Suppressor macrophage (primary cell): ENCODE results near the gene SYNE2.
"Not testable (repeated sequence)": the region's sequence is repeated elsewhere in the genome, so short reads cannot be mapped to it uniquely, and the experiment has no call there.

Experiments
- DNase-seq, 4 experiments: peaks; one replicate each; pipeline ENCODE4 v3.0.0-alpha.2; 2020 to 2022

The SYNE2 gene

DNA sequence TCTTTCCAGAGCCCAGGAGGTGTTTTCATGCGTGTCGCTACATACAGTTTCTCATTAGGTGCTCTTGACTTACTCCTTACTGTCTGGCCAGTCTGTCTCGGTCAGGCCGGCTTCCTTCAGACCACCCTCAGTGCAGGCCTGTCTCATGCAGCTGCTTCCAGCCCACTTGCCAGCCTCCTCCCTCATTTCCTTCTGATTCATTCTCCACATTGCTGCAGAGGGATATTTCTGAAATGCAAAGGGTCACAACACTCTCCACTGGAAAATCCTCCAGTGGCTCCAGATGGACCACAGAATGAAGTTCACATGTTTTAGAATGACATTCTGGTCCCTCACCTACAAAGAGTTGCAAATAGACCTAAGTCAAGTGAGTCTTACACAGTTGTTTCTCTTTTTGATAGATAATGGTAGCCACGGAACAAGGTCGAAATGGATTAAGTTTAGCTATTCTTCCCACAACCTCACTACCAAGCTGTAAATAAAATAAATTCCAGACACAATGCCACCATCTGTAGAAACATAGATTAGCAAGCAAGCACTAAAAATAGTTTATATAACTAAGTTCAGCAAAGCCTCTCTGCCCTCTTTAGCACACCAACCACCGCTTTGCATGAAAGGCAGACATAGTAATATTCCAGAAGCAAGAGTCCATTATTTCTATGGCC is 294.5 kb downstream of the SYNE2 start:
- no peak for DNase-seq

DNA sequence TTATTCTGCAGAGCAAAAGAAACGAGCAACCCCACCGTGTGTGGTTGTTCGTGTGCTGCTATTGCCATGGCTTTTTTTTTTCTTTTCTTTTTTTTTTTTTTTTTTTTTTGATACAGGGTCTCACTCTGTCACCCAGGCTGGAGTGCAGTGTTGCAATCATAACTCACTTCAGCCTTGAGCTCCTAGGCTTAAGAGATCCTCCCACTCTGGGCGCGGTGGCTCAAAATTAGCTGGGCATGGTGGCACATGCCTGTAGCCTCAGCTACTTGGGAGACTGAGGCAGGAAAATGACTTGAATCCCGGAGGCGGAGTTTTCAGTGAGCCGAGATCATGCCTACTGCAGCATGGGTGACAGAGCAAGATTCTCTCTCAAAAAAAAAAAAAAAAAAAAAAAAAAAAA is 297.1 kb downstream of the SYNE2 start:
- DNase-seq: no peak

DNA sequence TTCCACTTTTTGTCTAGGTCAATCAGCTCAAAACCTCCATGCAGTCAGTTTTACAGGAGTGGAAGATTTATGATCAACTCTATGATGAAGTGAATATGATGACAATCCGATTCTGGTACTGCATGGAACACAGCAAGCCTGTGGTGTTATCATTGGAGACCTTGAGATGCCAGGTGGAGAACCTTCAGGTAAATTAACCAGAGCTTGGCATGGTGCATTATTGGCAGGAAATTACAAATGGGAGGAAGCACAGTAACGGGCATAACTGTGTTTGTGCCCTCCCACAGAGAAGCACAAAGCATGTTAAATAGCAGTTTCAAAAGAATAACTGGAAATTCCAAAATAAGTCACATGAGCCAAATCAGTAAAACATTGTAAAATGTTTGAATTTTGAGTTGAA is 305.8 kb downstream of the SYNE2 start:
- no peak for DNase-seq

DNA sequence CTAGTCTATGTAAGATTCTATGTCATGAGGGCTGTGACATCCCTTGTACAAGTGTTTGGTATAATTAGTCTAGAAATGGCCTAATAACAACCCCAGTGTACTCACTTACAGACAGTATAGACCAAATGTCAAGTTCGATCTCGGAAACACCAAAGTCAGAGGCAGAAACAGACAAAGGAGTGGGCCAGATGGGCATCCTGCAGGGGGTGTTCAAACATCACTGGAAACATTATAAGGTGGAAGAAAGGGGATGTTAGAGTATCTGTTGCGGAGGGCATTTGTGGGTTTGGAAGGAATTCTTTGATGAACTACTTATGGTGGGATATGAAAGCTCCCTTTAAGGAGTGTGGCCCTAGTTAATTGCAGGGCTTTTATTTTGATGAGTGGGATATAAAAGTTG is 306.8 kb downstream of the SYNE2 start:
- DNase-seq: no peak

DNA sequence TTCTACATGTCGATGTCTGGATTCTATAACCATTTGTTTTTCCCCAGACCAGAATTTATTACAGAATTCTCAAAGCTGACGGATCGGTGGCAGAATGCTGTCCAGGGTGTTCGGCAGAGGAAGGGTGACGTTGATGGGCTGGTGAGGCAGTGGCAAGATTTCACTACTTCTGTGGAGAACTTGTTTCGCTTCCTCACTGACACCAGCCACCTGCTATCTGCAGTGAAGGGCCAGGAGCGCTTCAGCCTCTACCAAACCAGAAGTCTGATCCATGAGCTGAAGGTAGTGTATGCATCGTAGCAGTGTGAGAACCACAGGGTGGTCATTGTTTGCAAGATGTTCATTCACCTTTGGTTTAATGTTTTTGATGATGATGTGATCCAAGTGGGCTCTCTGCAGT is 317.4 kb downstream of the SYNE2 start:
- DNase-seq: no peak

DNA sequence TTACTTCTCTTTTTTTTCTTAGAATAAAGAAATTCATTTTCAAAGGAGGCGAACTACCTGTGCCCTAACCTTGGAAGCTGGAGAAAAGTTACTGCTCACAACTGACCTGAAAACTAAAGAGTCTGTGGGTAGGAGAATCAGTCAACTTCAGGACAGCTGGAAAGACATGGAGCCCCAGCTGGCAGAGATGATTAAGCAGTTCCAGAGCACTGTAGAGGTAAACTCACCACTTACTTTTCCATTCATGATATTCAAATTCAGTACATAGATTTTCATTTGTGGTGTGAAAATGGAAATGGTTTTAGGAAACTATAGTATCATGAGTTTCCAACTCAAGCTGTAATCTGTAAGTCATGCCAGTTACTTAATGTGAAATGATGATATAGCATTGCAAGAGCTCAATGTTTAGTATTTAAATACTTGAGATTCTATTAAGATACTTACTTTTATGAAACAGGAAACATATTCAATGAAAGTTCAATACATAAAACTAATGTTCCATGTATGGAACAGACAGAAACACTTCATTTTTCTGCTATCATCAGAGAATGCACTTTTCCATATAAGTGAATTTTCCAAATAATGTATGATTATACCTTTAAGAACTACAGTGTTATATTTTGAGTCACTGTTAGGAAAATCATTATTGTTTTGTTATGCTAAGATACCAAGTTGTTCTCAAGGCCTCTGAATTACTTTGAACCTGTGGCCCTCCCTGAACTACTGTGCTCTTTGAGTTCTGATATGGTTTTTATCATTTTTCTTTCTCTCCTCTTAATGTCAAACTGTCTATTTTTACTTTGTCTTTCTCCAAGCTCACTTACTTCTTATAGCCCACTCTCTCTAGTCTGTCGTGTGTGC is 322.3 kb downstream of the SYNE2 start:
- no peak for DNase-seq

DNA sequence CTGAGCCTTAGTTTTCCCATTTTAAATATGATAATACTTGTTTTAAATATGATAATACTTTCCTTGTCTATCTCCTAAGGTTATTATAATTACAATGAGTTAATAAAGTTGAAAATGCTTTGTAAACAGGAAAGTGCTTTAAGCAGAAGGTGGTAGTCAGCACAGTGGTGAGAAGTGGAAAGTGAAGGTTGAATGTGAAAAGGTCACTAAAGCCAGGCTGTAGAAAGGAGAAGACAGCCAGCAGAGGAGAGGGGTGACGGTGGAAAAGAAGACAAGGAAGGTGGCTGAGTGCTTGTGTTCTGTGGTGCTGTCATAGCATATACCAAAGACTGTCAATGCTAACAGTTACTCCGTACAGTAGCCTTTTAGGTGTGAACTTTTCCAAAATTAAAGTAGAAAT is 323.5 kb downstream of the SYNE2 start:
- no peak for DNase-seq

DNA sequence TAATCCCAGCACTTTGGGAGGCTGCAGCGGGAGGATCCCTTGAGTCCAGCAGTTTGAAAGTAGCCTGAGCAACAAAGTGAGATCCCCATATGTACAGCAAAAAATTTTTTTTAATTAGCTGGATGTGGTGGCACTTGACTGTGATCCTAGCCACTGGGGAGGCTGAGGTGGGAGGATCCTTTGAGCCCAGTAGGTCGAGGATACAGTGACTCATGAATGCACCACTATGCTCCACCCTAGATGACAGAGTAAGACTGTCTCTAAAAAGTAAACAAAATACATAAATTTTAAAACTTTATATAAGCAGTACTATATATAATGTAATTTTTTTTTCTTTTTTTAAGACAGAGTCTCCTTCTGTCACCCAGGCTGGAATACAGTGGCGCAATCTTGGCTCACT is 326.0 kb downstream of the SYNE2 start:
- no peak for DNase-seq

DNA sequence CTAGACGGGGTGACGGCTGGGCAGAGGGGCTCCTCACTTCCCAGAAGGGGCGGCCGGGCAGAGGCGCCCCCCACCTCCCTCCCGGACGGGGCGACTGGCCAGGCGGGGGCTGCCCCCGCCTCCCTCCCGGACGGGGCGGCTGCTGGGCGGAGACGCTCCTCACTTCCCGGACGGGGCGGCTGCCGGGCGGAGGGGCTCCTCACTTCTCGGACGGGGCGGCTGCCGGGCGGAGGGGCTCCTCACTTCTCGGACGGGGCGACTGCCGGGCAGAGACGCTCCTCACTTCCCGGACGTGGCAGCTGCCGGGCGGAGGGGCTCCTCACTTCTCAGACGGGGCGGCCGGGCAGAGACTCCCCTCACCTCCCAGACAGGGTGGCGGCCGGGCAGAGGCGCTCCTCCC is 330.1 kb downstream of the SYNE2 start:
- DNase-seq: not testable (repeated sequence)

DNA sequence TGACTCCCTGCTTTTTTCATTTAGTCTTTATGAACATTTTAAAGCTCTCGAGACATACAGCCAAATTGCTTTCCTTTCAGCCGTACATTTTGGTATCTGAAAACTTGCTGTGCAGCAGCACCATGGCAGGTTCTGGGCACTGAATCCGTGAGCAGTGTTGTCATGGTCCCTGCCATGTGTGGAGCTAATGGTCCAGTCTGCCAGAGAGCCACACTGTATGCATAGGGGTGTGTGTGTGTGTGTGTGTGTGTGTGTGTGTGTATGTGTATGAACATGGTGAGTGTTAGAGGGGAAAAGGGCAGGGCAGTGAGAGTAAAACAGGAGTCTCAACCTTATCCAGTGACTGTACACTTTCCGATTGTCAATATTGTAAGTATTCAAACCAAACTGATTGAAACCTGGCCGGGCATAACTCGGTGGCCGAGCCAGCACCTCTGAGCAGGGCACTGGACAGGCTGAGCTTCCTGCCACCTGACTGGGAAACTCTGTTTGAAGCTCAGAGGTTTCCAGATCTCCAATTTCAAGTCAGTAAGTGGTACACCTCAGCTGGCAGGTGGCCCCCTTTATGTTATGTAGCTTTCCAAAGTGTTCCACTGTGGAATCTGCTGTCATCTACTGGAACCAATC is 331.4 kb downstream of the SYNE2 start:
- no peak for DNase-seq

DNA sequence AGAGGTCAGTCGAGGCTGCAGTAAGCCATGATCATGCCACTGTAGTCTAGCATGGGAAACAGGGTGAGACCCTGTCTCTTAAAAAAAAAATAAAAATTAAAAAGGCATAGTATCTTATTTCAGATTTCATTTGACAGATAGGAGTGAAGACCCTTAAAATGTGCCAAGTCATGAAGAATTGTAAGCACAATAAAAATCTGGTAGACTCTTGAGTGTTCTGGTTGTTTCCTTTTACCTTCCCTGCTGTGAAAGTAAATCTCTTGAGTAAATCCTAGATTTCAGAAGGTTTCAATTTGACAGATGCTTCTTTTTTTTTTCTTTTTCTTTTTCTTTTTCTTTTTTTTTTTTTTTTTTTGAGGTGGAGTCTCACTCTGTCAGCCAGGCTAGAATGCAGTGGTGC is 332.4 kb downstream of the SYNE2 start:
- no peak for DNase-seq

DNA sequence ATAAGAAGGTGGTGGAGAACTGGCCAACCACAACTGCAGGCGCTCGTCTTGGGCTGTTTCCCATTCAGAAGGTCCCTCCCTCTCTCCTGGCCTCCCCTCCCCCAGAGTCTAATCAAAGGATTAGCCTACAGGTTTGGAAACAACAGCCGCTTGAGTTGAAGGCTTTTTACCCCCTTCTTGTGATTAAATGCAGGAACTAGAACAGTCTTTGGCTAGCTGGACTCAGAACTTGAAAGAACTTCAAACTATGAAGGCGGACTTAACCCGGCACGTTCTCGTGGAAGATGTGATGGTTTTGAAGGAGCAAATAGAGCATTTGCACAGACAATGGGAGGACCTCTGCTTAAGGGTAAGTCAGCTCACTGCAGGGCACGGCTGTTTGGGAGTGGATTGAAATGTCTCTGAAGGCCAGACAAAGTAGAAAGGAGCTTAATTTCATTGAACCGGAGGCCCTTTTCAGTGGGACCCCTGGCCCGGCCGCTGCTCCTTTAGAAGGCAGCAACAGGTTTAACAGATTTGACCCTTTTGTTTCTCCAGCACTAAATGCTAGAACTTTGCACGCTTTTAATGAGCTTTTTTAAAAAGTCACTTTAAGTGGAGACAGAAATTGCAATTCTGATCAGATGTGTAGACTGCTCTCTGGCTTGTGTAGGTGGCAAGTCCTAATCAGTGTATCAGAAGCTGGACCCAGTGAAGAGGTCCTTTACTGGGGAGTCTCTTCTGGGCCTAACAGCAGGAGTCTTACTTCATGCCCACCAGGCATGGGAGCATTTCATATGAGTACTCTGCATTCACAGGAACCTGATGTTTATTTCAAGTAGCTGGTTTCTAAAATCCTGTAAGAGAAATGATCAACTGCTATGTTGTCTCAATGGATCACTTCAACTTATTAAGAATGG is 333.7 kb downstream of the SYNE2 start:
- no peak for DNase-seq

DNA sequence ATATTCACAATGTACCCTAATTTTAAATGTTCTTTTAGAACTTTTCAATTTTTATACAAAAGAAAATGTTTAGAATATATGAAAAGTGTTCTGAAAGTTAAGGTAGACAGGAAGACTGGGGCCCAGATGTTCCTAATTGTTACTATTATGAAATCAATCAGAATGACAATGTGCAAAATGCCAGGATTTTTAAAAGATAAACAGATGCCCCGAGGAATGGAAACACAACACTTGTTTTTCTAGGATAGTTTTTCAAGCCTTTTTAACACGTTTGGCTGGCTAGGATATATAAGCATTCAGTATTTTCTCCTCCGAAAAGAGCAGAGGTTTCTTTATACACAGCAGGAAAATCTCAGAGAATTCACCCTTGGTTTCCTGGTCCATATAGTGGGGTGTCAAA is 334.5 kb downstream of the SYNE2 start:
- DNase-seq: no peak

DNA sequence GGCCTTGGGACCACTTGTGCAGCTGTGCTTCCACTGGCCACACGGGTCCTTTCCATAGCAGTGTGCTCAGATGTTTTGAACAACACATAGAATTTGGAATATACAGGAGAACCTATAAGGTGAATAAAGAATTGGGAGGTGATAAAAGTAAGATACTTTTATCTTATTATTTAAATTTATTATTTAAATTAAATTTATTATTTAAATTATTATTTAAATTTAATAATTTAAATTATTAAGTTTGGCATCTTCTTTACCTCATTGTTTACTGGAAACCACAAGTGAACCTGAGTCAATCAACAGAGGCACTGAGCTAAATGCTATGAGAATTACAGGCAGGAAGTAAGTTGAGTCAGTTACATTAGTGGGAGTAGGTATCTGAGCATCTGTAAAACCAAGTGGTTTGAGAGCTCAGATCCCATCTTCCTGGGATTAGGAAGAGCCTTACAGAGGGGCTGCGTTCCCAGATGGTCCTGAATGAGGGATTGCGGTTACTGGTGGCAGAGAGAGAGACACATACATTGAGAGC is 338.2 kb downstream of the SYNE2 start:
- DNase-seq: no peak

DNA sequence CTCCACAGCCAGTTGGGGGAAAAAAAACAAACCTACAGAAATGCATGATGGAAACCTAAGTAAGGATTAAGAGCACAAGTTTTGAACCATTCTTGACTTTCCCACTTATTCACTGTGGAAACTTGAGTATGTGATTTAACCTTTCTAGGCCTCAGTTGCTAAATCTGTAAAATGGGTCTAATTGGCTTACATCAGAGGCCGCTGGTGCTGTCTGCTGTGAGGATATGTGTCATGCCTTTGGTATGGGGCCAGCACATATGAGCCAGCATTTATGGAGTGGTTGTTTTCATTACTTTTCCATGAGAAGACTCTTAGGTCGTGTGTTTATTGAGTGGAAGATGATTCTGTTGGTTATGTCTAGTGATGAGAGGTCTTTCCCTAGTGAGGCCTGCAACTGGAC is 339.0 kb downstream of the SYNE2 start:
- DNase-seq: no peak

DNA sequence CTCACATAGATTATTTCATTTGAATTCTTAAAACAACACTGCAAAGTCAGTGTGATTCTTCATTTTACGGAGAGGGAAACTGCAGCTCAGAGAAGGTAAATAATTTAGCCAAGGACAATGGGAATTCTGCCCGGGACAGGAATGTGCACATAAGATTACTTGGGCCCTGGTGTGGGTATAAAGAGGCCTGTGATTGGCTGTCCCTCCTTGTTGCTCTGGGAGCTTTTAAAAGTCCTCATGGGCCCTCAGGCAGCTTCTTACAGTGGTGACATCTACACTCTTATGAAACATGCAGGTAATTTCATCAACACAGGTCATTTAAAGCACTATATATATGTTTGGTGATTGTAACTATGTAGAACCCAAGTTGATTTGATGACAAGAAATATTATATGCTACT is 341.0 kb downstream of the SYNE2 start:
- no peak for DNase-seq

DNA sequence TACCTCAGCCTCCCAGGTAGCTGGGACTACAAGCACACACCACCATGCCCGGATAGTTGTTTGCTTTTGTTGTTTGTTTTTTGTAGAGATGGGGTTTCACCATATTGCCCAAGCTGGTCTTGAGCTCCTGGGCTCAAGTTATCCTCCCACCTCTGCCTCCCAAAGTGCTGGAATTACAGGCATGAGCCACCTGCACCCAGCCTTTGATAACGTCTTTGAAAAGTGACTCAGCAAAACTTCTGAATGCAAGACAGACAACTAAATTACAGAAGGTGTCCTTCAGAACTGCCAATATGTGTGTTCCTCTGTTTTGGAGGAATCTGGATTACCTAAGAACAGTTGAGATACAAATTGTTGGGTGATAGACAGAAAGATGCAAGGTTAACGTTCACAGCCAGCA is 341.6 kb downstream of the SYNE2 start:
- no peak for DNase-seq

DNA sequence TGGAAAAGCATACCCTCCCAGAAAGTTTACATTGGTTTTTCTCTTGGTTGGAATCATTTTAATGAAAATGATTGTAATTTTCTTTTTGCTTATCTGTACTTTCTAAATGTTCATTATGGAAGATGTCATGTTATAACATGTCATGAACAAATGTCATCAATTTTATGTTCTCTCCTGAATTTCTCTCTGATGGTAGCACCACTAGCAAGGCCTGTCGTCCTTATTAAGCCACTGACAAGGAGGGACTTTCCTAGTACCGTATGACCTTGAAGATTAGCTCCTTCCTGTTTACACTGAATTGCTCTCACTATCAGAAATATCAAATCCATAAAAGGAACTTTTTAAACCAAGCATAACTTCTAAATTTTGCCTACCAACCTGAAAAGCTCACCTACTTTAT is 342.4 kb downstream of the SYNE2 start:
- DNase-seq: no peak

DNA sequence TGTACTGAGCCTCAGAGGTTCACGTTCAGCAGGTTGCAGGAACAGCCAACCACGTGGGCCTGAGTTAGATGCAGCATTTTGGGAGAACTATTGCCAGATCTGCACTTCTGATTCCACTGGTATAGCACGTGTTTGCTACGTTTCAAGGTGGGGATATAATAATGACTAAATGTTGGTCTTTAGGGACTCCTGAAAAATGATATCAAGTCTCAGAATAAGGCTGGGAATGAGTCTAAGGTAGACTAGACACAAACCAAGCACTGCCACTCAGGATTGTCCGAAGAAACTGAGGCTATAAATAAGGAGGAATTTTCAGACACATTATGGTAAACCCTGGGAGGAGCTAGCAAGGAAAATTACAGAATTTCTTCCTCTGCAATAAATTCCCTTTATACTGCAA is 343.3 kb downstream of the SYNE2 start:
- DNase-seq: no peak

DNA sequence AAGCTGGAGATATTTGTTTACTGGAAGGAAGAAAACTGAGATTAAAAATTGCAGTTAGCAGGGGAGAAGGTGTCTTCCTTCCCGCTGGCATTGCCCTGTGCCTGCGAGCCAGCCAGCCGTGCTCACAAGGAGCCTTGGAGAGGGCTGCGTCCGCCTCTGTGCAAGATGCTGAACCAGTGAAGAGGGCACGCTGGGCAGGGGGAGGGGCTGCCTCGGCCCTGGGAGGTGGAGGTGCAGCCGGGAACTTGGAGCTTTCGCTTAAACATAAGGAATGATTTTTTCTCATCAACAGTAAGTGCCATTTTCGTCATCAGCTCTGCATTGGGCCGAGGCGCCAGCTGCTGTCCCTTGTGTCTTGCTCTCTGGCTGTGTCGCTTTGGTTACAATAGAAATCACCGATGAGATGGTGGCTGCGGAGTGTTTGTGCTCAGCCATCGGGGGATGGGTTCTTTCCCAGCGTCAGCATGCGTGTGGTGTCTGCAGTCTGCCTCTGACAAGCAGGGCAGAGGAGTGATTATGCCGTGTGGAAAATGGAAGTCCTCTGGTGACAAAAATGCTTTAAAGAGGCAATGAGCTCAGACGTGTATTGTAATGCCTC is 344.1 kb downstream of the SYNE2 start:
- DNase-seq: peak in 2 of 4 experiments; percentile 1 to 5

DNA sequence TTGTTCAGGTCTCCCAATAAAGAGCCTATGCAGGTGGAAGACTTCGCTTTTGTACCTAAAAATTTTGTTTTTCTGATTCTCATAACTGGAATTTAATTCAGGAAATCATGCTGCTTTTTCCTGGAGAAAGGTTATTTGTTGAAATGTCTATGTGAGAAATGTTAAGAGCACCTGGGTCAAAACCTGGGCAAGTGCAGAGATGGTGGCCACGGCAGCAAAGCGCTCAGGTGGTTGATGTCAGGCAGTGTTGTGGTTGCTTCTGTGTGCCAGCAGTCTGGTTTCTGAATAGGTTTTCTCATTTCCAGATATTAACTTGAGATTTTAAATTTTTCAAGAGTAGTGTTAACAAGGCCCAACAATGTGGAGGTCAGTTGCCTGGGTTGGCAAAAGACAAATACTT is 345.2 kb downstream of the SYNE2 start:
- no peak for DNase-seq

DNA sequence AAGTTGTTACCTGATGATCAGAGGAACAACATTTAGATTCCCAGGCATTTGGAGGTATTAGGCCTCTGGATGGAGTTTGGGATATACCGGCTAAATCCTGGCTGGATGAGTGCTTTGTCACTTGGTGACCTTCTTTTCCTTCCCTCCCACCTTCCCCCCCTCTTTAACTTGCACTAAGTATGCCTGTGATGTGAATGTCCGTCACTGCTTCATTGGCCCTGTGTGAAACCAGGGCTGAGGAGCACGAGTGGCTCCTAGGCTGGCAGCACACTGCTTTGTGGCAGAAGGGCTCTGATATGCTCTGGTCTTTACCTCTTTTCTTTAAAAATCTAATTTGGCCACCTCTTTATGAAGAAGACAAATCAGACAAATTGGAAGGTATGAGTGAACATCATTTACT is 345.7 kb downstream of the SYNE2 start:
- no peak for DNase-seq
